GM23338 (cell line): ENCODE data around the gene C4A. TPM values are rescaled to one million over a fixed set of nuclear protein-coding genes. Genes with fewer than 3 reads are reported as not detected.

Experiments
- EZH2phosphoT487 ChIP-seq: fragments of 200-600 bp; sonication (generic); IDR thresholded peaks from one replicate; pipeline ENCODE4 v1.8.1; 2018; ENCODE audit warnings: antibody characterized with exemption; ENCODE audit not compliant: unreplicated experiment
- JUNB ChIP-seq: IDR thresholded peaks from one replicate; pipeline ENCODE4 v1.6.1; 2016; ENCODE audit warnings: antibody characterized with exemption; ENCODE audit not compliant: unreplicated experiment
- NANOG ChIP-seq: IDR thresholded peaks from 2 replicates; pipeline ENCODE4 v1.6.1; 2016; ENCODE audit warnings: antibody characterized with exemption, borderline replicate concordance
- POLR2AphosphoS5 ChIP-seq: IDR thresholded peaks from 2 replicates; pipeline ENCODE4 v1.6.1; 2016; ENCODE audit warnings: antibody characterized with exemption, low read depth
- STAT1 ChIP-seq: IDR thresholded peaks from one replicate; pipeline ENCODE4 v1.6.1; 2016; ENCODE audit warnings: antibody characterized with exemption; ENCODE audit not compliant: unreplicated experiment
- ZNF114 ChIP-seq: fragments of 250-450 bp; sonication (Bioruptor Pico); IDR thresholded peaks from 2 replicates; pipeline ENCODE4 v1.5.0; 2020; ENCODE audit warnings: mild to moderate bottlenecking, moderate library complexity
- polyA plus RNA-seq: library from polyadenylated mRNA; unstranded; fragments of >200 nt; fragmentation: Nextera tagmentation; extraction: Ambion mirVana; gene quantifications from 2 replicates; pipeline ENCODE4 v1.2.1, GENCODE V29; 2016
- total RNA-seq: library from RNA; depleted of rRNA; stranded (reverse); fragments of >200 nt; shearing (Covaris generic); gene quantifications from 2 replicates; pipeline ENCODE4 v1.2.3, GENCODE V29; 2014
- TF ChIP-seq, protein P1 (sequence below): fragments of 250-450 bp; sonication (Bioruptor Pico); IDR thresholded peaks from 2 replicates; pipeline ENCODE4 v1.5.0; 2020; ENCODE audit warnings: mild to moderate bottlenecking, moderate library complexity
- TF ChIP-seq, protein P2 (sequence below): IDR thresholded peaks from 2 replicates; pipeline ENCODE4 v1.6.1; 2016; ENCODE audit warnings: antibody characterized with exemption
- TF ChIP-seq, protein P3 (sequence below): IDR thresholded peaks from one replicate; pipeline ENCODE4 v1.6.1; 2018; ENCODE audit warnings: antibody characterized with exemption; ENCODE audit not compliant: unreplicated experiment

Gene C4A
- total and polyA plus RNA-seq, 2 experiments from 2014 or later, result 0.48 to 0.97 TPM

DNA sequence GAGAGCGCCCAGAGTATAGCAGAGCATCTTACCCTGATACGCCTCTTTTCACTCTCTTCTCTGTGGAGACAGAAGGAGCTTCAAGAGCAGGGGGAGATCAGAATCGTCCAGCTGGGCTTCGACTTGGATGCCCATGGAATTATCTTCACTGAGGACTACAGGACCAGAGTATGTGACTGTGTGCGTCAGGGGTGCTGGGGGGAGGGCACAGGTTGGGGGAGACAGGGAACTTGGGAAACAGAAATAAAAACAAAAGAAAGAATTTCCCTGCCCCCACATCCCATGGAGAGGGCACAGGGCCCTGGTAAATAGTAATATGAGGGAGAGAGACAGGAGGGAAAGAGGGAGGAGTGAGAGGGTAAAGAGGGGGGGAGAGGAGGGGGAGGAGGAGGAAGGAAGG lies 3.0 kb upstream of the C4A start (continued):
- TF ChIP-seq, protein P1, sequence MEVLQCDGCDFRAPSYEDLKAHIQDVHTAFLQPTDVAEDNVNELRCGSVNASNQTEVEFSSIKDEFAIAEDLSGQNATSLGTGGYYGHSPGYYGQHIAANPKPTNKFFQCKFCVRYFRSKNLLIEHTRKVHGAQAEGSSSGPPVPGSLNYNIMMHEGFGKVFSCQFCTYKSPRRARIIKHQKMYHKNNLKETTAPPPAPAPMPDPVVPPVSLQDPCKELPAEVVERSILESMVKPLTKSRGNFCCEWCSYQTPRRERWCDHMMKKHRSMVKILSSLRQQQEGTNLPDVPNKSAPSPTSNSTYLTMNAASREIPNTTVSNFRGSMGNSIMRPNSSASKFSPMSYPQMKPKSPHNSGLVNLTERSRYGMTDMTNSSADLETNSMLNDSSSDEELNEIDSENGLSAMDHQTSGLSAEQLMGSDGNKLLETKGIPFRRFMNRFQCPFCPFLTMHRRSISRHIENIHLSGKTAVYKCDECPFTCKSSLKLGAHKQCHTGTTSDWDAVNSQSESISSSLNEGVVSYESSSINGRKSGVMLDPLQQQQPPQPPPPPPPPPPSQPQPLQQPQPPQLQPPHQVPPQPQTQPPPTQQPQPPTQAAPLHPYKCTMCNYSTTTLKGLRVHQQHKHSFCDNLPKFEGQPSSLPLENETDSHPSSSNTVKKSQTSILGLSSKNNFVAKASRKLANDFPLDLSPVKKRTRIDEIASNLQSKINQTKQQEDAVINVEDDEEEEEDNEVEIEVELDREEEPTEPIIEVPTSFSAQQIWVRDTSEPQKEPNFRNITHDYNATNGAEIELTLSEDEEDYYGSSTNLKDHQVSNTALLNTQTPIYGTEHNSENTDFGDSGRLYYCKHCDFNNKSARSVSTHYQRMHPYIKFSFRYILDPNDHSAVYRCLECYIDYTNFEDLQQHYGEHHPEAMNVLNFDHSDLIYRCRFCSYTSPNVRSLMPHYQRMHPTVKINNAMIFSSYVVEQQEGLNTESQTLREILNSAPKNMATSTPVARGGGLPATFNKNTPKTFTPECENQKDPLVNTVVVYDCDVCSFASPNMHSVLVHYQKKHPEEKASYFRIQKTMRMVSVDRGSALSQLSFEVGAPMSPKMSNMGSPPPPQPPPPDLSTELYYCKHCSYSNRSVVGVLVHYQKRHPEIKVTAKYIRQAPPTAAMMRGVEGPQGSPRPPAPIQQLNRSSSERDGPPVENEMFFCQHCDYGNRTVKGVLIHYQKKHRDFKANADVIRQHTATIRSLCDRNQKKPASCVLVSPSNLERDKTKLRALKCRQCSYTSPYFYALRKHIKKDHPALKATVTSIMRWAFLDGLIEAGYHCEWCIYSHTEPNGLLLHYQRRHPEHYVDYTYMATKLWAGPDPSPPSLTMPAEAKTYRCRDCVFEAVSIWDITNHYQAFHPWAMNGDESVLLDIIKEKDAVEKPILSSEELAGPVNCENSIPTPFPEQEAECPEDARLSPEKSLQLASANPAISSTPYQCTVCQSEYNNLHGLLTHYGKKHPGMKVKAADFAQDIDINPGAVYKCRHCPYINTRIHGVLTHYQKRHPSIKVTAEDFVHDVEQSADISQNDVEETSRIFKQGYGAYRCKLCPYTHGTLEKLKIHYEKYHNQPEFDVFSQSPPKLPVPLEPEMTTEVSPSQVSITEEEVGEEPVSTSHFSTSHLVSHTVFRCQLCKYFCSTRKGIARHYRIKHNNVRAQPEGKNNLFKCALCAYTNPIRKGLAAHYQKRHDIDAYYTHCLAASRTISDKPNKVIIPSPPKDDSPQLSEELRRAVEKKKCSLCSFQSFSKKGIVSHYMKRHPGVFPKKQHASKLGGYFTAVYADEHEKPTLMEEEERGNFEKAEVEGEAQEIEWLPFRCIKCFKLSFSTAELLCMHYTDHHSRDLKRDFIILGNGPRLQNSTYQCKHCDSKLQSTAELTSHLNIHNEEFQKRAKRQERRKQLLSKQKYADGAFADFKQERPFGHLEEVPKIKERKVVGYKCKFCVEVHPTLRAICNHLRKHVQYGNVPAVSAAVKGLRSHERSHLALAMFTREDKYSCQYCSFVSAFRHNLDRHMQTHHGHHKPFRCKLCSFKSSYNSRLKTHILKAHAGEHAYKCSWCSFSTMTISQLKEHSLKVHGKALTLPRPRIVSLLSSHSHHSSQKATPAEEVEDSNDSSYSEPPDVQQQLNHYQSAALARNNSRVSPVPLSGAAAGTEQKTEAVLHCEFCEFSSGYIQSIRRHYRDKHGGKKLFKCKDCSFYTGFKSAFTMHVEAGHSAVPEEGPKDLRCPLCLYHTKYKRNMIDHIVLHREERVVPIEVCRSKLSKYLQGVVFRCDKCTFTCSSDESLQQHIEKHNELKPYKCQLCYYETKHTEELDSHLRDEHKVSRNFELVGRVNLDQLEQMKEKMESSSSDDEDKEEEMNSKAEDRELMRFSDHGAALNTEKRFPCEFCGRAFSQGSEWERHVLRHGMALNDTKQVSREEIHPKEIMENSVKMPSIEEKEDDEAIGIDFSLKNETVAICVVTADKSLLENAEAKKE (CRISPR knock-in tag), result no peak
- TF ChIP-seq NANOG (no peak), POLR2AphosphoS5 (no peak), JUNB (no peak), EZH2phosphoT487 (no peak), STAT1 (no peak), ZNF114 (CRISPR knock-in tag) (no peak)
- TF ChIP-seq, protein P2, sequence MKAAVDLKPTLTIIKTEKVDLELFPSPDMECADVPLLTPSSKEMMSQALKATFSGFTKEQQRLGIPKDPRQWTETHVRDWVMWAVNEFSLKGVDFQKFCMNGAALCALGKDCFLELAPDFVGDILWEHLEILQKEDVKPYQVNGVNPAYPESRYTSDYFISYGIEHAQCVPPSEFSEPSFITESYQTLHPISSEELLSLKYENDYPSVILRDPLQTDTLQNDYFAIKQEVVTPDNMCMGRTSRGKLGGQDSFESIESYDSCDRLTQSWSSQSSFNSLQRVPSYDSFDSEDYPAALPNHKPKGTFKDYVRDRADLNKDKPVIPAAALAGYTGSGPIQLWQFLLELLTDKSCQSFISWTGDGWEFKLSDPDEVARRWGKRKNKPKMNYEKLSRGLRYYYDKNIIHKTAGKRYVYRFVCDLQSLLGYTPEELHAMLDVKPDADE, result no peak
- TF ChIP-seq, protein P3, sequence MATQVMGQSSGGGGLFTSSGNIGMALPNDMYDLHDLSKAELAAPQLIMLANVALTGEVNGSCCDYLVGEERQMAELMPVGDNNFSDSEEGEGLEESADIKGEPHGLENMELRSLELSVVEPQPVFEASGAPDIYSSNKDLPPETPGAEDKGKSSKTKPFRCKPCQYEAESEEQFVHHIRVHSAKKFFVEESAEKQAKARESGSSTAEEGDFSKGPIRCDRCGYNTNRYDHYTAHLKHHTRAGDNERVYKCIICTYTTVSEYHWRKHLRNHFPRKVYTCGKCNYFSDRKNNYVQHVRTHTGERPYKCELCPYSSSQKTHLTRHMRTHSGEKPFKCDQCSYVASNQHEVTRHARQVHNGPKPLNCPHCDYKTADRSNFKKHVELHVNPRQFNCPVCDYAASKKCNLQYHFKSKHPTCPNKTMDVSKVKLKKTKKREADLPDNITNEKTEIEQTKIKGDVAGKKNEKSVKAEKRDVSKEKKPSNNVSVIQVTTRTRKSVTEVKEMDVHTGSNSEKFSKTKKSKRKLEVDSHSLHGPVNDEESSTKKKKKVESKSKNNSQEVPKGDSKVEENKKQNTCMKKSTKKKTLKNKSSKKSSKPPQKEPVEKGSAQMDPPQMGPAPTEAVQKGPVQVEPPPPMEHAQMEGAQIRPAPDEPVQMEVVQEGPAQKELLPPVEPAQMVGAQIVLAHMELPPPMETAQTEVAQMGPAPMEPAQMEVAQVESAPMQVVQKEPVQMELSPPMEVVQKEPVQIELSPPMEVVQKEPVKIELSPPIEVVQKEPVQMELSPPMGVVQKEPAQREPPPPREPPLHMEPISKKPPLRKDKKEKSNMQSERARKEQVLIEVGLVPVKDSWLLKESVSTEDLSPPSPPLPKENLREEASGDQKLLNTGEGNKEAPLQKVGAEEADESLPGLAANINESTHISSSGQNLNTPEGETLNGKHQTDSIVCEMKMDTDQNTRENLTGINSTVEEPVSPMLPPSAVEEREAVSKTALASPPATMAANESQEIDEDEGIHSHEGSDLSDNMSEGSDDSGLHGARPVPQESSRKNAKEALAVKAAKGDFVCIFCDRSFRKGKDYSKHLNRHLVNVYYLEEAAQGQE, result no peak
